Measurements from ENCODE around the gene EIF1.

DNA sequence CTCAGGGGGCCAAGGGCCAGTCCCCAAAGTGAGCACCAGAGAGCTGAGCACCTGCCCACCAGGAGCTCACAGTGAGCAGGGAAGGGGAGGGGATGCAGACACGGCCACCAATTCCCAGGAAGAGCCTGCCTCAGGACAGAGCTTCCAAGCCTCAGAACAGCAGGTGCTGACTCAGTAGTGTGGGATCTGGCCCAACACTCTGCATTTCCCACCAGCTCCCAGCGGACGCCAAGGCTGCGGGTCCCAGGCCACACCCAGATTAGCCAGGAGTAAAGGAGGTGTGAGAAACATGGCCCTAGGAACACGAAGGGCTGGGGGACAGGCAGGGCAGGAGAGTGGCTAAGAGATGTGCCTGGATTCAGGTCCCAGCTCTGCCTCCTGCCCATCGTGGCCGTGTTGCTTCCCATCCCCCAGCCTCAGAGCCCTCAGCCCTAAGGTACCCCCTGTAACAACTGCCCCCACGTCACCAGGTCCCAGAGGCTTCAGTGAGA lies 28.4 kb upstream of the EIF1 start:
- TF ChIP-seq, protein P1, sequence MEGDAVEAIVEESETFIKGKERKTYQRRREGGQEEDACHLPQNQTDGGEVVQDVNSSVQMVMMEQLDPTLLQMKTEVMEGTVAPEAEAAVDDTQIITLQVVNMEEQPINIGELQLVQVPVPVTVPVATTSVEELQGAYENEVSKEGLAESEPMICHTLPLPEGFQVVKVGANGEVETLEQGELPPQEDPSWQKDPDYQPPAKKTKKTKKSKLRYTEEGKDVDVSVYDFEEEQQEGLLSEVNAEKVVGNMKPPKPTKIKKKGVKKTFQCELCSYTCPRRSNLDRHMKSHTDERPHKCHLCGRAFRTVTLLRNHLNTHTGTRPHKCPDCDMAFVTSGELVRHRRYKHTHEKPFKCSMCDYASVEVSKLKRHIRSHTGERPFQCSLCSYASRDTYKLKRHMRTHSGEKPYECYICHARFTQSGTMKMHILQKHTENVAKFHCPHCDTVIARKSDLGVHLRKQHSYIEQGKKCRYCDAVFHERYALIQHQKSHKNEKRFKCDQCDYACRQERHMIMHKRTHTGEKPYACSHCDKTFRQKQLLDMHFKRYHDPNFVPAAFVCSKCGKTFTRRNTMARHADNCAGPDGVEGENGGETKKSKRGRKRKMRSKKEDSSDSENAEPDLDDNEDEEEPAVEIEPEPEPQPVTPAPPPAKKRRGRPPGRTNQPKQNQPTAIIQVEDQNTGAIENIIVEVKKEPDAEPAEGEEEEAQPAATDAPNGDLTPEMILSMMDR (IDR thresholded peaks at IDR 0.05; ENCODE audit: low read length): no peak
- no peak for TF ChIP-seq EZH2phosphoT487 (IDR thresholded peaks at IDR 0.05; ENCODE audit: low read length)
